Measurements from ENCODE around the gene LRRC4C.
"Not testable (repeated sequence)": the region's sequence is repeated elsewhere in the genome, so short reads cannot be mapped to it uniquely, and the experiment has no call there.

Gene LRRC4C

GRCh38 chr11:40537734-40538133, 921.7 kb downstream of the LRRC4C start:
- Histone ChIP-seq H4K20me1 (no peaks in the 10 kb centered on the region), H3K4me3 (no peak overlapping the region), H3K9ac (no peak overlapping the region), H3K27ac (no peak overlapping the region), H3K4me2 (no peak overlapping the region), H3K4me1 (peaks cover 0 to 5% (median 0%) of the 10 kb centered on the region in 10 experiments; a peak in 1 of 20 replicates), H3K36me3 (no peaks in the 10 kb centered on the region), H3K9me3 (replicated peaks in 1 of 11) (no peaks in the 10 kb centered on the region), H3K27me3 (no peaks in the 10 kb centered on the region)
- TF ChIP-seq Cebpa-rat (IDR thresholded peaks at IDR 0.05) = no peak

GRCh38 chr11:40522080-40522479, 937.4 kb downstream of the LRRC4C start:
- H3K4me2 ChIP-seq; H3K27me3 ChIP-seq; H3K36me3 ChIP-seq; H3K4me3 ChIP-seq; H3K9me3 ChIP-seq (replicated peaks in 1 of 11); H3K27ac ChIP-seq; H3K4me1 ChIP-seq; H3K9ac ChIP-seq; H4K20me1 ChIP-seq: not testable (repeated sequence)

- Histone ChIP-seq H3K4me3 (no peak overlapping the region), H4K20me1 (no peaks in the 10 kb centered on the region), H3K4me2 (no peak overlapping the region), H3K27me3 (no peaks in the 10 kb centered on the region), H3K9me3 (replicated peaks in 1 of 11) (peaks cover 0 to 7% (median 0%) of the 10 kb centered on the region in 11 experiments; a peak in 3 of 22 replicates), H3K27ac (no peak overlapping the region), H3K9ac (no peak overlapping the region), H3K36me3 (no peaks in the 10 kb centered on the region), H3K4me1 (no peaks in the 10 kb centered on the region)
- no peak for TF ChIP-seq Cebpa-rat (IDR thresholded peaks at IDR 0.05)
Measured at GRCh38 chr11:40517122-40517521, 942.3 kb downstream of the LRRC4C start.

GRCh38 chr11:40514124-40514523, 945.3 kb downstream of the LRRC4C start:
- no peak overlapping the region for H3K4me2 ChIP-seq
- H4K20me1 ChIP-seq = no peaks in the 10 kb centered on the region
- no peak for TF ChIP-seq Cebpa-rat (IDR thresholded peaks at IDR 0.05)
- no peak overlapping the region for H3K4me3 ChIP-seq
- no peaks in the 10 kb centered on the region for H3K4me1 ChIP-seq
- H3K9ac ChIP-seq = no peak overlapping the region
- no peaks in the 10 kb centered on the region for H3K36me3 ChIP-seq
- H3K9me3 ChIP-seq (replicated peaks in 1 of 11) = no peaks in the 10 kb centered on the region
- no peaks in the 10 kb centered on the region for H3K27me3 ChIP-seq
- H3K27ac ChIP-seq = no peak overlapping the region

GRCh38 chr11:40513281-40513680, 946.2 kb downstream of the LRRC4C start:
- no peak for TF ChIP-seq Cebpa-rat (IDR thresholded peaks at IDR 0.05)
- Histone ChIP-seq H3K36me3 (no peaks in the 10 kb centered on the region), H3K9me3 (replicated peaks in 1 of 11) (no peaks in the 10 kb centered on the region), H3K27me3 (no peaks in the 10 kb centered on the region), H3K4me2 (no peak overlapping the region), H3K27ac (no peak overlapping the region), H3K9ac (no peak overlapping the region), H3K4me3 (no peak overlapping the region), H3K4me1 (peaks cover 0 to 6% (median 0%) of the 10 kb centered on the region in 10 experiments; a peak in 4 of 20 replicates), H4K20me1 (no peaks in the 10 kb centered on the region)

- Histone ChIP-seq H3K27ac (no peak overlapping the region), H3K4me1 (peaks cover 0 to 13% (median 0%) of the 10 kb centered on the region in 10 experiments; a peak in 4 of 20 replicates), H3K9ac (no peak overlapping the region), H4K20me1 (no peaks in the 10 kb centered on the region), H3K27me3 (no peaks in the 10 kb centered on the region), H3K36me3 (no peaks in the 10 kb centered on the region), H3K4me3 (no peak overlapping the region), H3K4me2 (peak overlapping the region in 1 of 11 experiments; percentile 39; a peak in 1 of 22 replicates), H3K9me3 (replicated peaks in 1 of 11) (no peaks in the 10 kb centered on the region)
- no peak for TF ChIP-seq Cebpa-rat (IDR thresholded peaks at IDR 0.05)
Measured at GRCh38 chr11:40508303-40508702, 951.1 kb downstream of the LRRC4C start.

GRCh38 chr11:40506226-40506625, 953.2 kb downstream of the LRRC4C start:
- Histone ChIP-seq H3K27ac (no peak overlapping the region), H3K36me3 (no peaks in the 10 kb centered on the region), H3K9me3 (replicated peaks in 1 of 11) (peaks cover 3 to 10% (median 5%) of the 10 kb centered on the region in 11 experiments; a peak in 14 of 22 replicates), H3K9ac (no peak overlapping the region), H4K20me1 (no peaks in the 10 kb centered on the region), H3K4me2 (no peak overlapping the region), H3K4me3 (no peak overlapping the region), H3K4me1 (peaks cover 0 to 13% (median 0%) of the 10 kb centered on the region in 10 experiments; a peak in 4 of 20 replicates), H3K27me3 (no peaks in the 10 kb centered on the region)
- TF ChIP-seq Cebpa-rat (IDR thresholded peaks at IDR 0.05) = no peak

GRCh38 chr11:40491341-40491740, 968.1 kb downstream of the LRRC4C start:
- no peaks in the 10 kb centered on the region for H3K4me1 ChIP-seq
- H3K9ac ChIP-seq = no peak overlapping the region
- TF ChIP-seq Cebpa-rat (IDR thresholded peaks at IDR 0.05) = no peak
- no peaks in the 10 kb centered on the region for H3K27me3 ChIP-seq
- H4K20me1 ChIP-seq = no peaks in the 10 kb centered on the region
- no peaks in the 10 kb centered on the region for H3K9me3 ChIP-seq (replicated peaks in 1 of 11)
- H3K4me3 ChIP-seq = no peak overlapping the region
- no peaks in the 10 kb centered on the region for H3K36me3 ChIP-seq
- H3K4me2 ChIP-seq = no peak overlapping the region
- H3K27ac ChIP-seq = no peak overlapping the region

GRCh38 chr11:40467771-40468170, 991.7 kb downstream of the LRRC4C start:
- Histone ChIP-seq H4K20me1 (no peaks in the 10 kb centered on the region), H3K9me3 (replicated peaks in 1 of 11) (no peaks in the 10 kb centered on the region), H3K9ac (no peak overlapping the region), H3K36me3 (no peaks in the 10 kb centered on the region), H3K27ac (peak overlapping the region in 2 of 11 experiments; percentile 60 to 65; a peak in 2 of 22 replicates), H3K4me3 (no peak overlapping the region), H3K4me2 (peak overlapping the region in 1 of 11 experiments; percentile 17; a peak in 1 of 22 replicates), H3K27me3 (no peaks in the 10 kb centered on the region), H3K4me1 (peaks cover 0 to 24% (median 0%) of the 10 kb centered on the region in 10 experiments; a peak in 1 of 20 replicates)
- TF ChIP-seq Cebpa-rat (IDR thresholded peaks at IDR 0.05) = no peak

- Histone ChIP-seq H3K27ac (no peak overlapping the region), H3K4me1 (no peaks in the 10 kb centered on the region), H3K9me3 (replicated peaks in 1 of 11) (peaks cover 21 to 34% (median 27%) of the 10 kb centered on the region in 11 experiments; a peak in 21 of 22 replicates), H3K4me2 (no peak overlapping the region), H3K4me3 (no peak overlapping the region), H3K9ac (no peak overlapping the region), H3K27me3 (no peaks in the 10 kb centered on the region), H3K36me3 (no peaks in the 10 kb centered on the region), H4K20me1 (no peaks in the 10 kb centered on the region)
- no peak for TF ChIP-seq Cebpa-rat (IDR thresholded peaks at IDR 0.05)
Measured at GRCh38 chr11:40445391-40445790, 1014.1 kb downstream of the LRRC4C start.
